GM18508 (cell line): ENCODE results near the gene GYS2.
"Not testable (repeated sequence)": the region's sequence is repeated elsewhere in the genome, so short reads cannot be mapped to it uniquely, and the experiment has no call there.

Source experiments
- ATAC-seq: cut with Tn5 transposase; IDR thresholded peaks from one replicate; pipeline ENCODE4 v1.9.1; 2021; ENCODE audit warnings: moderate number of reproducible peaks; ENCODE audit not compliant: insufficient read depth, unreplicated experiment

GYS2 gene

DNA sequence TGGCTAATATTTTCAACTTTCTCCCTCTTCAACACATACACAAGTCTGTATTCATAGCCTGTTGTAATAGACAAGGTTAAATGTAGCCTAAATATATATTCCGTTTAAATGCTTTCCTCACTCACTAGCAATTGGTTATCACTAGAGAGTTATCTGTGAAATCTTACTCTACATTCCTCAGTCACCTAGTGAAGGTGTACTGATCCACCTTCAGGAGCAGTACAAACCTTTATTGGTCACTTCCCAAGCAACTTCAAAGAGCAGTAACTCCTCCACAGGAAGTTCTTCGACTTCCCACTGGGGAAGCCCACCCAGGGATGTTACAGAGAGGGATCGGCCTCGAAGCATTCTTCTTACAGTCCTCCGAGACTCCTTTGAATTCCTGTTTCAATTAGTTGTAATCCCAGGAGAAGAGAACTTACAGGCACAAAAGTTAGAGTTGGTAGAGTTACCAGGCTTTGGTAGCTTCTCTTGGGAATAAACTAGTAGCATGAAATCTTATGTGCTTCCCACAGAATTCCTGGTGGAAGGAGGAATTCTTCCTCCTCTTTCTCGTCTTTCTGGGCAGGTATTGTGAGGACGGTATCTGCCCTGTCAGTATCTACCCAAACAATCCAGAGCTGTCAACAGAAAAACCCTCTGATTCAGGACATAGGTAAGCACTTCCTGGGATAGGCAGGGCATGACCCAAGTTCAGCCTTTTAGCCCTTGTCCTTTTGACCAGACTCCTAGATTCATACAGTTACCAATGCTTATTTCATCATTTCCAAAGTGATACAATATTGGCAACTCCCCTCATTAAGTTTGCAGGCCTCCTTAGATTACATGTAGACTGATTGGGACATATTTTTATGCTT, at the start of gene GYS2:
Gene GYS2 (minus strand): TSS at position 603 of the 857 bp plus-strand sequence. CDS start 255 bp downstream, at position 348.
- no peak for ATAC-seq

- no peak for ATAC-seq
Observed at GRCh38 chr12:21651821-21652220, 47.2 kb upstream of the GYS2 start.

DNA sequence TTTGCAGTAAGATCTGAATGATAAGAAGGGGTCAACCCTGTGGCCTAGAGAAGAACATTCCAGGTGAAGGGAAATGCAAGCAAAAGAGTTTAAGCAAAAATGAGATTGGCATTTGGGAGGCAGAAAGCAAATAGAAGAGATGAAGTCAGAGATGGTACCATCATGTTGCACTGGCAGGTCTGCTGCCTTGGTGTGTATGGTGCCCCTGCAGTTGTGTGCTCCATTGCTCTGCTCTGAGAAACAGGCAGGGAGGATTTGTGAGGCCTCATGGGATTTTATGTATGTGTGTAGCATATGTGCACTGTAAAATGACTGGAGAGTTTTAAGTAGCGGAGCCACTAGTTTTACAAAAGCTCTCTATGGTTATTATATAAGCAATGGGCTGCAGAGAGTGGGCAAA, 46.4 kb upstream of the GYS2 start:
- no peak for ATAC-seq

DNA sequence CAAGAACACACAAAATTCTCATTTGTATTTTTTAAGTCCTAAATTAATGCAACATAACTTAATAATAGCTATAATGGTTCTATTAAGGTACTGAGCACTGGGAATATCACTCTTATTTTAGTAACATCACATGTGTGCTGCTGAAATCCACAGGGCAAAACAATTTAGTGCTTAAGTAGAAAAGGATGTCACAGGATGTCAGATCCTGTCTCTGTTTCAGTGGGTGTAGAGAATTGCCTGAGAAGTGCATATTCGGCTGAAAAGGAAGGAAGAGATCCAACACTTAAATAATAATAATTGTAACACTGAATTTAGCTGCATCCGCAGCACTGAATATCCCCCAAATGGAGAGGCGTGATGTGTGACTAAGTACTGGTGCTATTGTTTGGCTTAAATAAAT, 44.4 kb upstream of the GYS2 start:
- ATAC-seq, result no peak

- no peak for ATAC-seq
Observed at GRCh38 chr12:21648378-21648777, 43.7 kb upstream of the GYS2 start.

GRCh38 chr12:21647179-21647578, 42.5 kb upstream of the GYS2 start:
- ATAC-seq, result no peak

- not testable (repeated sequence) for ATAC-seq
Observed at GRCh38 chr12:21645041-21645500, 40.4 kb upstream of the GYS2 start.

DNA sequence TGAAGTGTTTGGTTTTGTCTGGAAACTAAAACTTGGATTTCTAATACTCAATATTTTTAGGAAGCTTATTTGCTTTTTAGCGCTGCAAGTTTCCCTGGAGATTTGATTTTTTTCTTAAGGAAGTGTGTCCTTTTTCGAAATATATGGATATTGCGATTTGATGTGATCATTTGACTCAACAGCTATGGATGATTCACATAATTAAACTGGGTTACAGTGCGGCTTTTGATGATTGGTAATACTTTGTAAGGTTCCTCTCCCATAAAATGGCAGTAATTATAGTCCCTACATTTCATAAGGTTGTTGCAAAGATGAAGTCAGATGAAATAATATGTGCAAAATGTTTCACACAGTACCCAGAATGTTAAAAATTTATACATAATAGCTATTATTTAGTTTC, 39.9 kb upstream of the GYS2 start:
- ATAC-seq, result no peak

DNA sequence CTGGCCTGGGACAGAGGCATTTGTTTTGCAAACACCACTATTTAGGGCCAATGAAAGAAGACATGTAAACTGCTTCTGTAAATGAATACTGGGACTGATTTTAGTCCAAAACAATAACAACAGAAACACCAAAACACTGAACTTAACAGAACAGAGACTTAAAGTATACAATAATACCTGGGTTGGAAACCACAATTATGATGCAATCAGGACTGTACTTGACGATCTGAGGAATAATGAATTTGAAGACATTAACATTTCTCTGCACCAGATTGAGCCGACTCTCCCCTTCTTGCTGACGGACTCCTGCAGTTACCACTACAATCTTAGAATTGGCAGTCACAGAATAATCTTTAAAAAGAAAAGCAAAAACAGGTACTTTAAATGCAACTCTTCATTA, 39.1 kb upstream of the GYS2 start:
- no peak for ATAC-seq

GRCh38 chr12:21642707-21643389, 38.2 kb upstream of the GYS2 start:
- no peak for ATAC-seq

DNA sequence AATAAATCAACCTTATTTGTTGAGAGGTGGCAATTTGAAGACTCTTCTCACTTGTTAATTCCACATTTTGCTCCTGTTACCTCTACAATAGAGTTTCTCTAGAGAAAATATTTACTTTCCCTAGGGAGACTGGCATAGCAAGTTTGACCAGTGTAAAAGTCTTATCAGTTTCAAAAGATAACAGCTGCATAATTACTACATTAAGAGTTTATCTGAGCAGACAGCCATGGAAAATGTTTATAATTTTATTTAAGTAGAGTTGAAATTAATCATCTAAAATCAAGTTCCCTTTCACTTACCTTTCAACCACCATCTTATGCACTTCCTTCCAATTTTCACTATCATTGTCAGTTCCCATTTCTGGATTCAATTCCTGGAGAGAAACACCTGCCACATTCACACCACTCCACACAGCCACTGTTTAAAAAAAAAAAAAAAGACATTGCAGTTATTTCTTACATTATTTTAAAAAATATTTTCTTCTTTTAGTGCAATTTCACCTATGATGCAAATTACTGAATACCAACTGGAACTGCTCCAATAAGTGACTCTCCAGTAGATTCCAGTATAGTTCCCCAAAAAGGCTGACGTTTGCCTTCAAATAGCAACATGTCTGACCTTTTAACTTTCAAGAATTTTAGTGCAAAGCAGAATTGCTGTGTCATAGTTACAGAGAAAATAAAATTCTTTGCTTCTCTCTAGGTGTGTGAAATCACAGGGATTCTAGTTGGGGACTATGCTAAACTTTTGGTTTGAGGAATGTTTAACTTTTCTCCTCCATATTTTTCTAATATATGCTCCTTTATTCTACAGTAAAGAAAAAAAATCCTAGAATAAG, 33.6 kb upstream of the GYS2 start:
- ATAC-seq, result no peak

- no peak for ATAC-seq
Observed at GRCh38 chr12:21634245-21634644, 29.6 kb upstream of the GYS2 start.

DNA sequence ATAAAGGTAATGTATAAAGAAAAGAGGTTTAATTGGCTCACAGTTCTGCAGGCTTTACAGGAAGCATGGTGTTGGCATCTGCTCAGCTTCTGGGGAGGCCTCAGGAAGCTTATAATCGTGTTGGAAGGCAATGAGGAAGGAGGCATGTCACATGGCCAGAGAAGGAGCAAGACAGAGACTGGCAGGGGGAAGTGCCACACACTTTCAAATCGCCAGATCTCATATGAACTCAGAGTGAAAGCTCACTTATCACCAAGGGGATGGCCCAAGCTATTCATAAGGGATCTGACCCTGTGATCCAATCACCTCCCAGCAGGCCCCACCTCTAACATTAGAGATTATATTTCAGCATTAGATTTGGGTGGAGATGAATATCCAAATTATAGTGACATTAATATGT, 26.7 kb upstream of the GYS2 start:
- ATAC-seq, result no peak

GRCh38 chr12:21627924-21628323, 23.3 kb upstream of the GYS2 start:
- ATAC-seq, result no peak

- no peak for ATAC-seq
Observed at GRCh38 chr12:21618566-21618965, 13.9 kb upstream of the GYS2 start.

GRCh38 chr12:21617030-21617429, 12.4 kb upstream of the GYS2 start:
- ATAC-seq, result no peak

GRCh38 chr12:21615431-21615830, 10.8 kb upstream of the GYS2 start:
- ATAC-seq, result no peak

DNA sequence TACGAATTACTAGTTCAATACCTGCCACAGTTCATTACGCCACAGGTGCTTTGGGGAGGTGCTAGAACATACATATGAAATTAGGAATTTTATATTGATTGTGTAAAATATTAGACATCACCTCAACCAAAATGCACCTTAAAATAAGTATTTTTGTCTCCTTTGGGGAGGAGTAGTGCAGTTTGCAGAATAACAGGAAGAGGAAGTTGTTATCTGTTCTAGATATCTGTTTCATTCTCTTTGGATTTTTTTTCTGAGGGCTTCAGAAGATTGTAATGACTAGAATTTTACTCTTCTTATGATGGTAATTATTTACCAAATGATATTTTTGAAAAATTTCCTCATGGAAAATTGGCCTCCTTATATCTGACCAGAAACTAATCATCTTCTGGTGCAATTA, 9.9 kb upstream of the GYS2 start:
- no peak for ATAC-seq

GRCh38 chr12:21613931-21614330, 9.3 kb upstream of the GYS2 start:
- no peak for ATAC-seq

- no peak for ATAC-seq
Observed at GRCh38 chr12:21608196-21608595, 3.5 kb upstream of the GYS2 start.

DNA sequence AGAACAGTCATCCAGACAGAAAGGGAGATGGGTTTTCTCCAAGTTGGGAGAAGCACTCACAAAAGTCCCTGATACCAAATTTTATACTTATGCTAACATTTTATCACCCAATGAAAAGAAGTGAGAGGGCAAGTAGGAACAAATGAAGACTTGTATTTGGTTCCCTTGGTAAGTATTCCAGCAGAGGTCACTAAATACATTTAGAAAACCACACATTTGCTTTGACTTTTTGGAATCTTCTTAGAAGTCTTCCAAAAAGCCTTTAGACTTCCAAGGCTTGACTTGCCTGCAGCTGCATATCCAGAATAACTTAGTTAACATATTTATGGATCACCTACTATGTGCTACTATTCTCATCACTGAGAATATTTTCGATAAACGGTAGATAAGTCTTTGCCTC, 3.1 kb upstream of the GYS2 start:
- no peak for ATAC-seq
